ENCODE measurements around the gene MOB3A.
"Not testable (repeated sequence)": the region's sequence is repeated elsewhere in the genome, so short reads cannot be mapped to it uniquely, and the experiment has no call there.

DNA sequence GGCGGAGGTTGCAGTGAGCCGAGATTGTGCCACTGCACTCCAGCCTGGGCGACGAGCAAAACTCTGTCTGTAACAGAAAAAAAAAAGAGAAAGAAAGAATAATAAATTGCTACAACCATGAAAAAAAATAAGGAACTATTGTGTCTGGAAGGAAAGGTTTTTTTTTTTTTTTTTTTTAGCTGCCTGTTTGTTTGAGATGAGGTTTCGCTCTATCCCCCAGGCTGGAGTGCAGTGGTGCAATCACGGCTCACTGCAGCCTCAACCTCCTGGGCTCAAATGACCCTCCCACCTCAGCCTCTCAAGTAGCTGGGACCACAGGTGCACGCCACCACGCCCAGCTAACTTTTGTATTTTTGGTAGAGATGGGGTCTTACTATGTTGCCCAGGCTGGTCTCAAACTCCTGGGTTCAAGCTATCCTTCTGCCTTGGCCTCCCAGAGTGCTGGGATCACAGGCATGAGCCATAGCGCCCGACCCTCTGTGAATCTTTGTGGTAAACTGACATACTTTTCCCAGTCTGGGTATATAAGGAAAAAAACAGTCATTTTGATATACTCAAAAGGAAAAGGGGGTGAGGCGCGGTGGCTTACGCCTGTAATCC, 4.1 kb downstream of the MOB3A start:
- TF ChIP-seq, protein P1, sequence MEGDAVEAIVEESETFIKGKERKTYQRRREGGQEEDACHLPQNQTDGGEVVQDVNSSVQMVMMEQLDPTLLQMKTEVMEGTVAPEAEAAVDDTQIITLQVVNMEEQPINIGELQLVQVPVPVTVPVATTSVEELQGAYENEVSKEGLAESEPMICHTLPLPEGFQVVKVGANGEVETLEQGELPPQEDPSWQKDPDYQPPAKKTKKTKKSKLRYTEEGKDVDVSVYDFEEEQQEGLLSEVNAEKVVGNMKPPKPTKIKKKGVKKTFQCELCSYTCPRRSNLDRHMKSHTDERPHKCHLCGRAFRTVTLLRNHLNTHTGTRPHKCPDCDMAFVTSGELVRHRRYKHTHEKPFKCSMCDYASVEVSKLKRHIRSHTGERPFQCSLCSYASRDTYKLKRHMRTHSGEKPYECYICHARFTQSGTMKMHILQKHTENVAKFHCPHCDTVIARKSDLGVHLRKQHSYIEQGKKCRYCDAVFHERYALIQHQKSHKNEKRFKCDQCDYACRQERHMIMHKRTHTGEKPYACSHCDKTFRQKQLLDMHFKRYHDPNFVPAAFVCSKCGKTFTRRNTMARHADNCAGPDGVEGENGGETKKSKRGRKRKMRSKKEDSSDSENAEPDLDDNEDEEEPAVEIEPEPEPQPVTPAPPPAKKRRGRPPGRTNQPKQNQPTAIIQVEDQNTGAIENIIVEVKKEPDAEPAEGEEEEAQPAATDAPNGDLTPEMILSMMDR (IDR thresholded peaks at IDR 0.05; ENCODE audit: low read depth, low read length, missing input control): not testable (repeated sequence)
- TF ChIP-seq, protein P2, sequence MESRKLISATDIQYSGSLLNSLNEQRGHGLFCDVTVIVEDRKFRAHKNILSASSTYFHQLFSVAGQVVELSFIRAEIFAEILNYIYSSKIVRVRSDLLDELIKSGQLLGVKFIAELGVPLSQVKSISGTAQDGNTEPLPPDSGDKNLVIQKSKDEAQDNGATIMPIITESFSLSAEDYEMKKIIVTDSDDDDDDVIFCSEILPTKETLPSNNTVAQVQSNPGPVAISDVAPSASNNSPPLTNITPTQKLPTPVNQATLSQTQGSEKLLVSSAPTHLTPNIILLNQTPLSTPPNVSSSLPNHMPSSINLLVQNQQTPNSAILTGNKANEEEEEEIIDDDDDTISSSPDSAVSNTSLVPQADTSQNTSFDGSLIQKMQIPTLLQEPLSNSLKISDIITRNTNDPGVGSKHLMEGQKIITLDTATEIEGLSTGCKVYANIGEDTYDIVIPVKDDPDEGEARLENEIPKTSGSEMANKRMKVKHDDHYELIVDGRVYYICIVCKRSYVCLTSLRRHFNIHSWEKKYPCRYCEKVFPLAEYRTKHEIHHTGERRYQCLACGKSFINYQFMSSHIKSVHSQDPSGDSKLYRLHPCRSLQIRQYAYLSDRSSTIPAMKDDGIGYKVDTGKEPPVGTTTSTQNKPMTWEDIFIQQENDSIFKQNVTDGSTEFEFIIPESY (IDR thresholded peaks at IDR 0.05): not testable (repeated sequence)
- not testable (repeated sequence) for TF ChIP-seq YY1 (IDR thresholded peaks at IDR 0.05); RXRA (IDR thresholded peaks at IDR 0.05); JUND (IDR thresholded peaks at IDR 0.05); RAD21 (IDR thresholded peaks at IDR 0.05); FOXA1 (IDR thresholded peaks at IDR 0.05); TAF1 (conservative IDR thresholded peaks at IDR 0.05); SP1 (IDR thresholded peaks at IDR 0.05)
- TF ChIP-seq, protein P3, sequence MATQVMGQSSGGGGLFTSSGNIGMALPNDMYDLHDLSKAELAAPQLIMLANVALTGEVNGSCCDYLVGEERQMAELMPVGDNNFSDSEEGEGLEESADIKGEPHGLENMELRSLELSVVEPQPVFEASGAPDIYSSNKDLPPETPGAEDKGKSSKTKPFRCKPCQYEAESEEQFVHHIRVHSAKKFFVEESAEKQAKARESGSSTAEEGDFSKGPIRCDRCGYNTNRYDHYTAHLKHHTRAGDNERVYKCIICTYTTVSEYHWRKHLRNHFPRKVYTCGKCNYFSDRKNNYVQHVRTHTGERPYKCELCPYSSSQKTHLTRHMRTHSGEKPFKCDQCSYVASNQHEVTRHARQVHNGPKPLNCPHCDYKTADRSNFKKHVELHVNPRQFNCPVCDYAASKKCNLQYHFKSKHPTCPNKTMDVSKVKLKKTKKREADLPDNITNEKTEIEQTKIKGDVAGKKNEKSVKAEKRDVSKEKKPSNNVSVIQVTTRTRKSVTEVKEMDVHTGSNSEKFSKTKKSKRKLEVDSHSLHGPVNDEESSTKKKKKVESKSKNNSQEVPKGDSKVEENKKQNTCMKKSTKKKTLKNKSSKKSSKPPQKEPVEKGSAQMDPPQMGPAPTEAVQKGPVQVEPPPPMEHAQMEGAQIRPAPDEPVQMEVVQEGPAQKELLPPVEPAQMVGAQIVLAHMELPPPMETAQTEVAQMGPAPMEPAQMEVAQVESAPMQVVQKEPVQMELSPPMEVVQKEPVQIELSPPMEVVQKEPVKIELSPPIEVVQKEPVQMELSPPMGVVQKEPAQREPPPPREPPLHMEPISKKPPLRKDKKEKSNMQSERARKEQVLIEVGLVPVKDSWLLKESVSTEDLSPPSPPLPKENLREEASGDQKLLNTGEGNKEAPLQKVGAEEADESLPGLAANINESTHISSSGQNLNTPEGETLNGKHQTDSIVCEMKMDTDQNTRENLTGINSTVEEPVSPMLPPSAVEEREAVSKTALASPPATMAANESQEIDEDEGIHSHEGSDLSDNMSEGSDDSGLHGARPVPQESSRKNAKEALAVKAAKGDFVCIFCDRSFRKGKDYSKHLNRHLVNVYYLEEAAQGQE (IDR thresholded peaks at IDR 0.05): not testable (repeated sequence)
- TF ChIP-seq, protein P4, sequence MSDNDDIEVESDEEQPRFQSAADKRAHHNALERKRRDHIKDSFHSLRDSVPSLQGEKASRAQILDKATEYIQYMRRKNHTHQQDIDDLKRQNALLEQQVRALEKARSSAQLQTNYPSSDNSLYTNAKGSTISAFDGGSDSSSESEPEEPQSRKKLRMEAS (IDR thresholded peaks at IDR 0.05): not testable (repeated sequence)
